ENCODE data around the gene ERC2. TPM values are rescaled to one million over a fixed set of nuclear protein-coding genes. Genes with fewer than 3 reads are reported as not detected.

ERC2 gene
- total RNA-seq, 2 experiments from 2014 or later: not detected

- CTCF ChIA-PET: no interaction called here
Observed at GRCh38 chr3:55894605-55895004, 573.7 kb downstream of the ERC2 start.

DNA sequence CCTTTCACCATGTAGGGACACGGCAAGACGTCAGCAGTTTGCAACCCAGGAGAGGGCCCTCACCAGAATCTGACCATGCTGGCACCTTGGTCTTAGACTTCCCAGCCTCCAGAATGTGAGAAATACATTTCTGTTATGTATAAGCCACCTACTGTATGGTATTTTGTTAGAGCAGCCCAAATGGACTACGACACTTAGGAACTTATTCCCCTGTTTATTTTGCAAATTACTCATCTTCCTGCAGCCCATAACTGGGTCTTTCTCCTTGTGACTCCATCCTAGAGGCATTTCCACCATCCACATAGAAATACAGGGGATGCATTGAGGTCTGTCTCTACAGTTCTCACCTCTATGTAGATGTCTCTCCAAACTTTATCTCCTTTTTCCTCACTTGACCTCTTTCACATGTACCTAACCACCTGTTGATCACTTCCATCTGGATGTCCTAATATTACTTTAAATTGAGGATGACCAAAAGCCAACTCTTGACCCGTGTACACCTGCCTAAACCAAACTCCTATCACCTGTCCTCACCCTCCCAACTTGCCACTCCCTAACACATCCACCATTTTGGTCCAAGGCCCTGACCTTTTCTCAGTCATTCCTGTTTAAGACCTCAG is 575.1 kb downstream of the ERC2 start:
- peaks cover 2% of the 10 kb centered on the region for H3K9me3 Mint-ChIP-seq
- intact Hi-C loops (cut with micrococcal nuclease): no loop called here
- ChIA-PET POLR2A (no interaction called here), CTCF (no interaction called here)
- no peak for DNase-seq
- H3K27ac Mint-ChIP-seq: no peak overlapping the region
- no peaks in the 10 kb centered on the region for H3K27me3 Mint-ChIP-seq
- H3K4me3 Mint-ChIP-seq: no peak overlapping the region
- H3K4me1 Mint-ChIP-seq (ENCODE audit: low read depth): no peaks in the 10 kb centered on the region
- no peaks in the 10 kb centered on the region for H3K36me3 Mint-ChIP-seq

More at GRCh38 chr3:55894605-55895004, 573.7 kb downstream of the ERC2 start:
- Mint-ChIP-seq H3K4me1 (ENCODE audit: low read depth) (no peaks in the 10 kb centered on the region), H3K27me3 (no peaks in the 10 kb centered on the region), H3K36me3 (no peaks in the 10 kb centered on the region), H3K27ac (no peak overlapping the region), H3K9me3 (peaks cover 2% of the 10 kb centered on the region), H3K4me3 (no peak overlapping the region)
- intact Hi-C loops (cut with micrococcal nuclease): no loop called here
- DNase-seq: no peak
- POLR2A ChIA-PET: no interaction called here

DNA sequence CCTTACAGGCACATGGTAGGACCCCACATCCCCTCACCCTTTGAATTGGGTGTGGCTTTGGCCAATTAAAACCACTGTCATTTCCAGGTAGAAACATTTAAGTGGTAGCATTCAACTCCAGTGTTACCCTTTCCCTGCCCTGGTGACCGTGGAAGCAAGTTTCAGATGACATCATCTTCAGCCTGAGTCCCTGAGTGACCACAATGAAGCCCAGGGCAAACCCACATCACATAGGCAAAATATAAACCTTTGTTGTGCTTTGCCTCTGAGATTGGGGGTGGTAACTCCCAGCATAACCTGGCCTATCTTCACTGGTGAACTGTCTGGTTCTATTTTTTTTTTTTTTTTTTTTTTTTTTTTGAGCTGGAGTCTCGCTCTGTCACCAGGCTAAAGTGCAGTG is 577.2 kb downstream of the ERC2 start:
- no peak overlapping the region for H3K27ac Mint-ChIP-seq
- H3K4me1 Mint-ChIP-seq (ENCODE audit: low read depth): no peaks in the 10 kb centered on the region
- H3K4me3 Mint-ChIP-seq: no peak overlapping the region
- intact Hi-C loops (cut with micrococcal nuclease): no loop called here
- peaks cover 2% of the 10 kb centered on the region for H3K9me3 Mint-ChIP-seq
- ChIA-PET CTCF (no interaction called here), POLR2A (no interaction called here)
- H3K27me3 Mint-ChIP-seq: no peaks in the 10 kb centered on the region
- H3K36me3 Mint-ChIP-seq: no peaks in the 10 kb centered on the region
- no peak for DNase-seq

DNA sequence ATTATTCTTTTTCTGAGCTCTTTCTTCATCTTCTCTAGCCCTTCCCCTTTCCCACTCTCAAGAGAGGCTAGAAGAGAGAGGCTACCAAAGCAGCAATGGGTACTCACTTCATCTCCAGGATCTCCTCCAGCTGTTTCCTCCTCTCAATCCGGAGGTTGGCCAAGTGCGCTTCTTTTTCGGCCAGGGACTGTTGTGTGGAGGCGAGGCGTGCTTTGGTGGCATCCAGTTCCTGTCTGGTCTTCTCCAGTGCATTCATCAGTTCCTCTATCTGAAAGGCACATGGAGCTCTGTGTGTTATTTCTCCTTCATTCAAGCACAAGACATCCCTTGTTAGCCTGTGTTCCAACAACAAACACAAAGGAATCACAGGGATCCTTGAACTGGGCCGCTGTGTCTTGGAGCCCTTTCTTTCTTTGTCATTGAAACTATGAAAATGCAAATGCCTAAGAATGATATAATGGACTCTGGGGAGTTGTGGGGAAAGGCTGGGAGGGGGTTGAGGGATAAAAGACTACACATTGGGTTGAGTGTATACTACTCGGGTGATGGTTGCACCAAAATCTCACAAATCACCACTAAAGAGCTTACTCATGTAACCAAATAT is 579.9 kb downstream of the ERC2 start:
- H3K4me1 Mint-ChIP-seq (ENCODE audit: low read depth): no peaks in the 10 kb centered on the region
- POLR2A ChIA-PET: no interaction called here
- no peaks in the 10 kb centered on the region for H3K27me3 Mint-ChIP-seq
- H3K27ac Mint-ChIP-seq: no peak overlapping the region
- no peaks in the 10 kb centered on the region for H3K36me3 Mint-ChIP-seq
- no peak overlapping the region for H3K4me3 Mint-ChIP-seq
- CTCF ChIA-PET: no interaction called here
- no peak for DNase-seq
- intact Hi-C loops (cut with micrococcal nuclease): no loop called here
- H3K9me3 Mint-ChIP-seq: no peaks in the 10 kb centered on the region

- H3K4me1 Mint-ChIP-seq (ENCODE audit: low read depth): no peaks in the 10 kb centered on the region
- H3K27me3 Mint-ChIP-seq: no peaks in the 10 kb centered on the region
- intact Hi-C loops (cut with micrococcal nuclease): no loop called here
- no peak overlapping the region for H3K4me3 Mint-ChIP-seq
- no peak for DNase-seq
- no peaks in the 10 kb centered on the region for H3K9me3 Mint-ChIP-seq
- H3K36me3 Mint-ChIP-seq: no peaks in the 10 kb centered on the region
- ChIA-PET POLR2A (no interaction called here), CTCF (no interaction called here)
- no peak overlapping the region for H3K27ac Mint-ChIP-seq
Observed at GRCh38 chr3:55885721-55886120, 582.5 kb downstream of the ERC2 start.

DNA sequence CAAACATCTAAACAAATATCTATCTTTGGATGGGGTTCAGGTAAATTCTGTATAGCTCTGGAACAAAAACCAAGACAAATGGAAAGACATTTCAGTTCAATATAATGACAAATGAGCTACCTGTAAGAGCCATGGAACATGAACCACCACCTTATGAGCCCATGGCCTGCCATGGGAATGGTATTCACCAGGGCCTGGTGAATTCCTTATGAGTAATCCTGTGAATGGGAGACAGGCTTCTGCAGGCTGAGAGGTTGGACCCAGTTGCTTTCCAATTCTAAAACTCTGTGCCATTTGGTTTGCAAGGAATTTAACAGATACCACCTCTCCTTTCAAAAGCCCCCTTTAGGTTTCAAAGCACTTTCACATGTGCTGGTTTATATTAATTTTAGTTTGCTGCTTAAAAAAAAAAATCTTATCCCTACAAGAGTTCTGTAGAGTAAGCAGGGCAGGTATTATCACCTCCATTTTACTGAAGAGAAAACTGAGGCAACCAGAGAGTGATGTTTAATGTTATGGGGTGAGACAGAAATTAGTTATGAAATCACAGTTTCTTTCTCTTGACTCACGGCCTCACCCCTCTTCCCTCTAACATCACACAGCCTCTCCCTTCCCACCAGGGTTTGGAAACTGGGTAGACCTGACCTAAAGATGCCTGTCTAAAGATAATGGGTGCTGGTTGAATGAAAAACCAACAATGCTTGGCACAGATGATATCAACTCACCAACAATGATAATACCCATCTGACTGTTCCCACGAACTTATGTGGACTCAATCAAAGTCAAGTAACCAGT is 583.6 kb downstream of the ERC2 start:
- POLR2A ChIA-PET: no interaction called here

DNA sequence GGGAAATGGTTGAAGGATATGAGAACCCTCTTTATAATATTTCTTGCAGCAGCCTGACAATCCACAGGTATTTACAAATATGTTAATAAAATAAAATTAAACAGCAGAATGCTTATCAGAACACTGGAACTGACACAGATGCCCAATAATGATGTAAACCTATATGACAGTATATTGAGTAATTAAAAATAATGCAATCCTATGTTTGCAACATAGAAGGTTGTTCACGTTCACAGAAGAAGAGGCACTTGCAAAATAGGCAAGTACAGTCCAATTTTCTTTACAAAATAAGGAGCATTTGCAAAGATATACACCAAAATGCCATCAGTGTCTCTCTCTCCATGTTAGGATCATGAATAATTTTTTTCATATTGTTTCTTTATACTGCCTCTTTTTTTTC is 584.2 kb downstream of the ERC2 start:
- Mint-ChIP-seq H3K36me3 (no peaks in the 10 kb centered on the region), H3K4me3 (no peak overlapping the region), H3K9me3 (no peaks in the 10 kb centered on the region), H3K4me1 (ENCODE audit: low read depth) (no peaks in the 10 kb centered on the region), H3K27me3 (no peaks in the 10 kb centered on the region), H3K27ac (no peak overlapping the region)
- no peak for DNase-seq
- POLR2A ChIA-PET: no interaction called here
- CTCF ChIA-PET: no interaction called here
- intact Hi-C loops (cut with micrococcal nuclease): no loop called here

More for the DNA sequence above, 583.6 kb downstream of the ERC2 start:
- CTCF ChIA-PET: no interaction called here
- intact Hi-C loops (cut with micrococcal nuclease): no loop called here
- Mint-ChIP-seq H3K9me3 (no peaks in the 10 kb centered on the region), H3K4me1 (ENCODE audit: low read depth) (no peaks in the 10 kb centered on the region), H3K36me3 (no peaks in the 10 kb centered on the region), H3K4me3 (no peak overlapping the region), H3K27me3 (no peaks in the 10 kb centered on the region), H3K27ac (no peak overlapping the region)
- DNase-seq: no peak

- POLR2A ChIA-PET: no interaction called here
- DNase-seq: no peak
- H3K4me1 Mint-ChIP-seq (ENCODE audit: low read depth): no peaks in the 10 kb centered on the region
- CTCF ChIA-PET: no interaction called here
- no peak overlapping the region for H3K4me3 Mint-ChIP-seq
- H3K27ac Mint-ChIP-seq: no peak overlapping the region
- H3K27me3 Mint-ChIP-seq: no peaks in the 10 kb centered on the region
- intact Hi-C loops (cut with micrococcal nuclease): no loop called here
- no peaks in the 10 kb centered on the region for H3K9me3 Mint-ChIP-seq
- H3K36me3 Mint-ChIP-seq: no peaks in the 10 kb centered on the region
Observed at GRCh38 chr3:55882006-55882405, 586.3 kb downstream of the ERC2 start.

- Mint-ChIP-seq H3K27me3 (no peaks in the 10 kb centered on the region), H3K4me3 (no peak overlapping the region), H3K4me1 (ENCODE audit: low read depth) (no peaks in the 10 kb centered on the region), H3K9me3 (no peaks in the 10 kb centered on the region), H3K36me3 (no peaks in the 10 kb centered on the region), H3K27ac (no peak overlapping the region)
- ChIA-PET POLR2A (no interaction called here), CTCF (interaction anchor here (0.6 kb wide), 1 partner anchor 1445 kb away, joined by 3 read pairs; no protein-coding TSS in a partner anchor)
- DNase-seq: no peak
- intact Hi-C loops (cut with micrococcal nuclease): no loop called here
Observed at GRCh38 chr3:55880357-55880756, 587.9 kb downstream of the ERC2 start.

DNA sequence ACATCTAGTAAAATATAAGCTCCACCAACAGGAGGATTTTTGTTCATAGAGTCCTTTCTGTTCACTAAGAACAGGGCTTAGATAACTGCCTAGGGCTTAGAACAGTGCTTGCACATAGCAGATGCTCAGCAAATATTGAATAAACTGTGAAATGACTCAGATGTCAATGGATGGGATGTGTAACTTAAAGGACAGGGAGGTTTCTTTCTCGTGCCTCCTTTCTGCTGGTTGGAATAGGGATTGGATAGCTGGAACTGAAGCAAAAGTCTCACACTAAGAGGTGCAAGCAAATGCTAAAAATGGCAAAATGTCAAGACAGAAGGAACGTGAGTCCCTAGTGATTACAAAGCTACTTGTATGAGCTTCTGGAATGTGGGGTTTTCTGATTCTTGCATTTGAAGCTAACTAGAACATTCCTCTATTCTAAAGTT is 588.4 kb downstream of the ERC2 start:
- H3K9me3 Mint-ChIP-seq: no peaks in the 10 kb centered on the region
- H3K4me1 Mint-ChIP-seq (ENCODE audit: low read depth): no peaks in the 10 kb centered on the region
- no peak overlapping the region for H3K27ac Mint-ChIP-seq
- H3K4me3 Mint-ChIP-seq: no peak overlapping the region
- H3K27me3 Mint-ChIP-seq: no peaks in the 10 kb centered on the region
- ChIA-PET CTCF (interaction anchor here (0.6 kb wide), 1 partner anchor 1444 kb away, joined by 3 read pairs; no protein-coding TSS in a partner anchor), POLR2A (no interaction called here)
- intact Hi-C loops (cut with micrococcal nuclease): no loop called here
- H3K36me3 Mint-ChIP-seq: no peaks in the 10 kb centered on the region
- no peak for DNase-seq

- Mint-ChIP-seq H3K4me1 (ENCODE audit: low read depth) (no peaks in the 10 kb centered on the region), H3K27ac (no peak overlapping the region), H3K9me3 (no peaks in the 10 kb centered on the region), H3K27me3 (no peaks in the 10 kb centered on the region), H3K4me3 (no peak overlapping the region), H3K36me3 (no peaks in the 10 kb centered on the region)
- intact Hi-C loops (cut with micrococcal nuclease): no loop called here
- POLR2A ChIA-PET: no interaction called here
- CTCF ChIA-PET: no interaction called here
- DNase-seq: no peak
Observed at GRCh38 chr3:55877703-55878102, 590.6 kb downstream of the ERC2 start.

- Mint-ChIP-seq H3K27ac (no peak overlapping the region), H3K9me3 (no peaks in the 10 kb centered on the region), H3K4me3 (no peak overlapping the region), H3K36me3 (no peaks in the 10 kb centered on the region), H3K27me3 (no peaks in the 10 kb centered on the region), H3K4me1 (ENCODE audit: low read depth) (no peaks in the 10 kb centered on the region)
- ChIA-PET POLR2A (no interaction called here), CTCF (no interaction called here)
- no peak for DNase-seq
- intact Hi-C loops (cut with micrococcal nuclease): no loop called here
Observed at GRCh38 chr3:55876560-55876959, 591.7 kb downstream of the ERC2 start.

- ChIA-PET POLR2A (no interaction called here), CTCF (no interaction called here)
- Mint-ChIP-seq H3K9me3 (no peaks in the 10 kb centered on the region), H3K36me3 (no peaks in the 10 kb centered on the region), H3K27me3 (no peaks in the 10 kb centered on the region), H3K4me1 (ENCODE audit: low read depth) (no peaks in the 10 kb centered on the region), H3K4me3 (no peak overlapping the region), H3K27ac (no peak overlapping the region)
- DNase-seq: no peak
- intact Hi-C loops (cut with micrococcal nuclease): no loop called here
Observed at GRCh38 chr3:55875113-55875512, 593.2 kb downstream of the ERC2 start.
